Coronary artery (tissue), 2 donors: ENCODE results near the gene TOMM6.

Source experiments
- DNase-seq: peaks from one replicate; pipeline ENCODE4 v3.0.0-alpha.2; 2017; ENCODE audit warnings: low spot score
- H3K27ac ChIP-seq, 2 donors: fragments of 200-600 bp; sonication (generic); one replicate each; pipeline ENCODE4 v1.5.1; 2016 to 2019
- H3K4me3 ChIP-seq: fragments of 200-600 bp; sonication (generic); 2 replicates; pipeline ENCODE4 v1.5.1; 2016; ENCODE audit warnings: mild to moderate bottlenecking, moderate library complexity
- TF ChIP-seq, protein P1 (sequence below): fragments of 200-600 bp; sonication (generic); IDR thresholded peaks from one replicate; pipeline ENCODE4 v1.5.1; 2019; ENCODE audit warnings: antibody characterized with exemption

The TOMM6 gene

DNA sequence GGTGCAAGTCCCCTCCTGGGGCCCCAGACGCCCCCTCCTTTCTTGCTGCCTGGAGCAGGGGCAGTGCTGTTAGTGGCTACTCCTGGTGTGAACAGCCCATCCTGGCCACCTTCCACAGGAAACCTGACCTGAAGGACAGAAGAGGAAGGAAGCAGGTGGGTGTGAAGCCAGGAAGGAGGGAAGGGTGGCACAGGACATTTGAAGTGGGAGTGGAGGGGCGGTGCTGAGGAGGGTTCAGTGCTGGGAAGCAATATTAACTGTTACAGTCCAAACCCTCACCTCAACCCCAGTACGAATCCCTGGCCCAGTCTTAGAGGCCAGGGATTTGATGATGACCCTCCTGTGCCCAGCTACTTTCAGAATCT, 6.1 kb upstream of the TOMM6 start:
- DNase-seq, result no peak
- Histone ChIP-seq H3K4me3 (peak overlapping the region; percentile 73), H3K27ac (peak overlapping the region; percentile 29 to 88)
- TF ChIP-seq, protein P1, sequence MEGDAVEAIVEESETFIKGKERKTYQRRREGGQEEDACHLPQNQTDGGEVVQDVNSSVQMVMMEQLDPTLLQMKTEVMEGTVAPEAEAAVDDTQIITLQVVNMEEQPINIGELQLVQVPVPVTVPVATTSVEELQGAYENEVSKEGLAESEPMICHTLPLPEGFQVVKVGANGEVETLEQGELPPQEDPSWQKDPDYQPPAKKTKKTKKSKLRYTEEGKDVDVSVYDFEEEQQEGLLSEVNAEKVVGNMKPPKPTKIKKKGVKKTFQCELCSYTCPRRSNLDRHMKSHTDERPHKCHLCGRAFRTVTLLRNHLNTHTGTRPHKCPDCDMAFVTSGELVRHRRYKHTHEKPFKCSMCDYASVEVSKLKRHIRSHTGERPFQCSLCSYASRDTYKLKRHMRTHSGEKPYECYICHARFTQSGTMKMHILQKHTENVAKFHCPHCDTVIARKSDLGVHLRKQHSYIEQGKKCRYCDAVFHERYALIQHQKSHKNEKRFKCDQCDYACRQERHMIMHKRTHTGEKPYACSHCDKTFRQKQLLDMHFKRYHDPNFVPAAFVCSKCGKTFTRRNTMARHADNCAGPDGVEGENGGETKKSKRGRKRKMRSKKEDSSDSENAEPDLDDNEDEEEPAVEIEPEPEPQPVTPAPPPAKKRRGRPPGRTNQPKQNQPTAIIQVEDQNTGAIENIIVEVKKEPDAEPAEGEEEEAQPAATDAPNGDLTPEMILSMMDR, result no peak

DNA sequence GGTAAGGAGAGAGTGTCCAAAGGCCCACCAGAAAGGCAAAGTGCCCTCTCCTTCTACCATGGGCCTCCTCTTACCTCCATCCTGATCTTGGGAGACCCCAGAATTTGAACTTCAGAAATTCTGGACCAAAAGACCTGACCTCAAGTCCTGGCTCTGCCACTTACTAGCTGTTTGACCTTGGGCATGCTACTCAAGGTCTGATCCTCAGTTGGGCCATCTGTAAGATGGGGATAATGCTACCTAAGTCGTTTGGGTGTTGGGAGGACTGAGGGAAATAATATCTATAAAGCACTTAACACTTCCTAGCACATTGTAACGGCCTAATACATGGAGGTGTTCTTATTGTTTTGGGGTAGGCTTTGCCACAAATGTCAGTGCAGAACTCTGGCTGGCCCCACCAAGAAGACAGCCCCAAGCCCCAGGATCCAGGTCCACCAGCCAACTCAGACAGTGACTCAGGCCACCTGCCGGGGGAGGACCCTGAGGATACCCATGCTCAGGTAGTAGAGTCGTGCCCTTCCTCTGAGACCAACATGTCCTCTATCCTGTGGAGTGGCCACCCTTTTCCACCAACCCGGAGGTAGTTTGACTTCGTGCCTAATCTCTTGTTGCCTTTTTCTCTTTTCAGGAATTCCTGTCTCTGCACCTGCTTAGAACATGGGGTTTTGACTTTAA, 4.3 kb upstream of the TOMM6 start:
- TF ChIP-seq, protein P1, result no peak
- Histone ChIP-seq H3K4me3 (no peak overlapping the region), H3K27ac (no peak overlapping the region)
- peak; percentile 49 for DNase-seq

DNA sequence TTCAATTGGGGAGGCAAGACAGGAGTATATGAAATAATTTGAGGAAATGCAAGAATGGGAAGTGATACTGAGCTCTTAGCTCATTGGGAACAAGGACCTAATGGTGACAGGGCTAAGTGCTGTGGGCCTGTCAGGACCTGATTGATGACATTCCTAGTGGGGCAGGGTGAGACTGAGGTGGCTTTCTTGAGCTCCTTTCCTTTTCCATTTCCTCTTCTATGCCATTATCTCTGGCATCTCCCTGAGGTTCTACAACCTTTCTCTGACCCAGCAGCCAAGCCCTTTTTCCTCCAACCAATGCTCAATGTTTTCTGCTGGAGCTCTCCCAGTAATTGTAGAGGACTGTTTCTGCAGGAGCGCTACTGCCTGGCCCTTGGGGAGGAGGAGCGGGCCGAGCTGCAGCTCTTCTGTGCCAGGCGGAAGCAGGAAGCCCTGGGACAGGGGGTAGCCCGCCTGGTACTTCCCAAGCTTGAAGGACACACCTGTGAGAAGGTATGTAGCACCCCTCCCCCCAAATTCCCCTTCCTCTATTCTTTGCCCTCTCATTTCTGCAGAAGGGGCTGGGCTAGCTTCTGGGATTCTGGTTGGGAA, 2.8 kb upstream of the TOMM6 start:
- H3K27ac ChIP-seq, result no peak overlapping the region
- TF ChIP-seq, protein P1, result no peak
- H3K4me3 ChIP-seq, result no peak overlapping the region
- DNase-seq, result no peak

DNA sequence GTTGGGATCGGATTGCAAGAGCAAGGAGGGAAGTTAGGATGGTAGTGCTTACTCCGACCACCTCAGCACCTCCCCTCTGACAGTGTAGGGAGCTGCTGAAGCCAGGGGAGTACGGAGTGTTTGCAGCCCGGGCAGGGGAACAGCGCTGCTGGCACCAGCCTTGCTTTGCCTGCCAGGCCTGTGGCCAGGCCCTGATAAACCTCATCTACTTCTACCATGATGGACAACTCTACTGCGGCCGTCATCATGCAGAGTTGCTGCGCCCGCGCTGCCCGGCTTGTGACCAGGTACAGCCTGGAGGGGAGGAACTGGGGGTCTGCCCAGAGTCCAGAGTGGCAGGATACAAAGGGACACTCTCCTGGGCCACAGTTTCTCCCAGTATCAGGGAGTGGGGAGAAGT, 2.2 kb upstream of the TOMM6 start:
- no peak overlapping the region for H3K4me3 ChIP-seq
- DNase-seq, result no peak
- no peak overlapping the region for H3K27ac ChIP-seq
- TF ChIP-seq, protein P1, result no peak

DNA sequence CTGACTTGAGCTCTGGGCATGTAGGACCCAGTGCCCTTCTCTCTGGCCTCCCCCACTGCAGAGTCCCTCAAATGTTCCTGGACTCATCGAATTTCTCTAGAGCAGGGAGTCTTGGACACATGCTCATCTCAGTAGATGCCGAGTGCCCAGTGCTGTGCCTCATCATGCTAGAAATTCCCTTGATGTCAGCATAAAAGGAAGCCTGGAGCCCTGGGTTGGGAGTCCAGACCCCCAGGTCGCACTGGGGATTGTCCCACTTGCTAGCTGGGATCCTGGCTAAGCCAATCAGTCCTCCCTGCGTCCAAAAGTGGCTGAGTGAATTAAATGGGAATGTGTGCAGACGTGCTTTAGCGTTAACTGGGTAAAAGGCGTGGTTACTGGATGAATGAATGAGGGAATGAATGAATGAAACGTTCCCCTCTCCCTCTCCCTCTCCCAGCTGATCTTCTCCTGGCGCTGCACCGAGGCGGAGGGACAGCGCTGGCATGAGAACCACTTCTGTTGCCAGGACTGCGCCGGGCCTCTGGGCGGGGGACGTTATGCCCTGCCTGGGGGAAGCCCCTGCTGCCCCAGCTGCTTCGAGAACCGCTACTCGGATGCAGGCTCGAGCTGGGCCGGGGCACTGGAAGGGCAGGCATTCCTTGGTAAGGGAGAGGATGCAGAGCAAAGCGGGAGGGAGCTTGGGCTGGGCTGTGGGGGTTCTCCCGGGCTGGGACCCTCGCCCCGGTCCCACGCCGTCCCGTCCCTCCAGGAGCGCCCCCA, 1.6 kb upstream of the TOMM6 start:
- H3K4me3 ChIP-seq, result peak overlapping the region; percentile 98
- peak; percentile 81 for DNase-seq
- TF ChIP-seq, protein P1, result no peak
- peak overlapping the region; percentile 75 to 100 for H3K27ac ChIP-seq

DNA sequence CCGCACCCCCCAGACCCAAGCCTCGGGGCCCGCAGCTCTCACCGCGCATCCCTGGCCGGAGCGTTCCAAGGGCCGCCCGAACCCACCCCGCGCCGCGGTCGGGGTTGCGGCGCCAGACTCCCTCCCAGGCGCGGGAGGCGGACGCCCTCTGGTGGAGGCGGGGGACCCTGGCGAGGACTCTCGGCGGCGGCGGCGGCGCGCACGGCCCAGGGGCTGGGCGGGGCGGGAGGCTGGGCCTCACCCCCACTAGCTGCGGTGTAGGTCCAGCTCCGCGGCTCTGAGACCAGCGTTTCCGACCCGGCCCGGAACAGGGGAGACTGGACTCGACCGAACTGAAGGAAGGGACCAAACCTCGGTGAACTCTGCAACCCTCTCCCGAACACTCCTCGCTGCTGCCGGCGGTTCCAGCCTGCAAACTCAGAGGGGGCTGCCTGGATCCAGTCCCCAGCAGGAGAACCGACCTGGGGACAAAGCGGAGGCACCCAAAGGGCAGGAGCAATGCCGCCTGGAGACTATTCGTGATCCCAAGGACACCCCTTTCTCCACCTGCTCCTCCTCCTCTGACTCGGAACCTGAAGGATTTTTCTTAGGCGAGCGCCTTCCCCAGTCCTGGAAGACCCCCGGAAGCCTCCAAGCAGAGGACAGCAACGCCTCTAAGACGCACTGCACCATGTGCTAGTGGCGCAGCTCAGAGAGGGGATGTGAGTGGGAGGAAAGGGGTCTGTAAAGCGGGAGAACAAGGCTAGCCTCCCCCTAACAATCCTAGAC, 859 bp upstream of the TOMM6 start:
- peak; percentile 89 for DNase-seq
- Histone ChIP-seq H3K27ac (peak overlapping the region; percentile 75 to 100), H3K4me3 (peak overlapping the region; percentile 98)
- TF ChIP-seq, protein P1, result peak; percentile 89
